Testis (tissue), 2 donors: ENCODE data around the gene LUZP1.

Experiments used
- CTCF ChIP-seq, 3 experiments: fragments of 450-650 bp in 2 of 3; fragments of 200-600 bp in 1 of 3; sonication (generic) in 1 of 3; IDR thresholded peaks; one replicate each; pipeline ENCODE4 v1.5.1; 2016 to 2019; ENCODE audit warnings: antibody characterized with exemption in 3 of 3, mild to moderate bottlenecking in 2 of 3, moderate library complexity in 1 of 3
- POLR2A ChIP-seq: fragments of 450-650 bp; IDR thresholded peaks from one replicate; pipeline ENCODE4 v1.6.1; 2017; ENCODE audit warnings: antibody characterized with exemption, mild to moderate bottlenecking, moderate library complexity

GRCh38 chr1:23103001-23103889 lies 65.4 kb downstream of the LUZP1 start:
- TF ChIP-seq CTCF (IDR thresholded peaks at IDR 0.05) (no peak), POLR2A (no peak)
